HUES6 (cell line): ENCODE data around the gene RGS1.

Experiments used
- H3K27ac ChIP-seq: 2 replicates; pipeline ENCODE4 v1.7.0; 2013; ENCODE audit warnings: low read depth, mild to moderate bottlenecking, low read length, inconsistent platforms
- H3K27me3 ChIP-seq: 2 replicates; pipeline ENCODE4 v1.6.1; 2013; ENCODE audit warnings: low read length; ENCODE audit not compliant: control insufficient read depth, insufficient read depth
- H3K36me3 ChIP-seq: 2 replicates; pipeline ENCODE4 v1.6.1; 2013; ENCODE audit warnings: low read length; ENCODE audit not compliant: control insufficient read depth, insufficient read depth
- H3K4me1 ChIP-seq: 2 replicates; pipeline ENCODE4 v1.6.1; 2013; ENCODE audit warnings: low read length; ENCODE audit not compliant: control insufficient read depth, insufficient read depth
- H3K4me3 ChIP-seq: 2 replicates; pipeline ENCODE4 v1.5.1; 2013; ENCODE audit warnings: low read depth, low read length
- H3K9ac ChIP-seq: one replicate; pipeline ENCODE4 v1.6.1; 2013; ENCODE audit warnings: mild to moderate bottlenecking, low read length
- H3K9me3 ChIP-seq: 2 replicates; pipeline ENCODE4 v1.6.1; 2013; ENCODE audit warnings: low read depth, low read length; ENCODE audit not compliant: control insufficient read depth, insufficient read depth

RGS1 gene

DNA sequence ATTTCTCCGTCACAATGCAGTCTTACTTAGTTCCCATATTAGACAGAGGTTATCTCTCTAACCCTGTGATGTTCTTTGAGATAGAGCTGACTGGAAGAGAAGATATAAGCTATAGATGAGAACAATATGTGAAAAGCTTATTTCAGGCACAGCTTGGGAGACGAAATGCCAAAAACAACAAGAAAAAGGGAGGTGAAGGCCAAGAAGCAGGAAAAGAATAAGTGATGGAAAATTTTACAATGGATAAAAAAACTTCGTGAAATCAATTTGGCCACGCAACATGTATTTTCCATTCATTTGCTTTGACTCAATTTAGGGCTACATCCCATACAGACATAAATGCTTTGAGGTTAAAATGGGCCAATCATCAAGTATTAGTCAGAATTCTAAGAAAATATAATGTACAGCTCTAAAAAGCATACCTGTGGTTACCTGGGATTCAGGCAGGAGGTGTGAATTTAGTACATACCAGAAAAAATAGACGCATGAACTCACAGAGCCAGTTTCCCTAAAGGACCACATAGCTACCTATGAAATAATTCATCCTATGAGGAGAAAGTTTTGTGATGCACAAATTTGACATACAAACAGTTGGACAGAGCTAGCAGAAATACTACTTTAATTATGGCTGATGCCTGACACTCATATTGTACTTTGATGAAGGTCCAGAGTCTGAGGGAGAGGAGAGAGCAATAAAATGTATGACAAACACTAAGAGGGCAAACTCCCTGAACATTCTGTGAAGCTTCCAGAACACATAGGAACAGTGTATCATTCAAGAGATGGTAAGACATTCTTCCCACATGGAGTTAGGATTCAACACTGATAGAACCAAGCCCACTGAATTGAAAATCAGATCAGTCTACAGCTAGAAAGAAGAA, 12.1 kb downstream of the RGS1 start:
- Histone ChIP-seq H3K9ac (no peak overlapping the region), H3K36me3 (no peaks in the 10 kb centered on the region), H3K9me3 (no peaks in the 10 kb centered on the region), H3K27me3 (no peaks in the 10 kb centered on the region), H3K4me3 (no peak overlapping the region), H3K27ac (no peak overlapping the region), H3K4me1 (no peaks in the 10 kb centered on the region)

DNA sequence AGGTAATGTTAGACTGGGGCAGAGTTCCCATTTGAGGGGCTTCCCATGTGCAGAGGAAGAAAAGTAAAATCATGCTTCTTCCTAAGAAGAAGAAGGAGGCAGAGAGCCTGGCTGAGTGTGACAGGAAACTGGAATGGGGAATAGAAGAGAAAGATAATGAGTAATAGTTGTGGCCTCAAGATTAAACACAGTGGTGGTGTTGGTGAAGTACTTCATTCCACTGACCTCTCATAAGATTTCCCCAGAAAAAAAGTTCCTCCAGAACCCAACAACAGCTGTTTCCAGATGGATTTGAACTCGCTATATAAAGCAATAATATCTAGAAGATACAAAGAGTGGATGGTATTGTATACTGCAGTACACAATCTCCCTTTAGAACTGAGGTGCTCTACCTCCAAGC, 13.0 kb downstream of the RGS1 start:
- H3K36me3 ChIP-seq, result no peaks in the 10 kb centered on the region
- H3K4me1 ChIP-seq, result no peaks in the 10 kb centered on the region
- no peak overlapping the region for H3K27ac ChIP-seq
- no peak overlapping the region for H3K9ac ChIP-seq
- no peaks in the 10 kb centered on the region for H3K9me3 ChIP-seq
- no peak overlapping the region for H3K4me3 ChIP-seq
- no peaks in the 10 kb centered on the region for H3K27me3 ChIP-seq

DNA sequence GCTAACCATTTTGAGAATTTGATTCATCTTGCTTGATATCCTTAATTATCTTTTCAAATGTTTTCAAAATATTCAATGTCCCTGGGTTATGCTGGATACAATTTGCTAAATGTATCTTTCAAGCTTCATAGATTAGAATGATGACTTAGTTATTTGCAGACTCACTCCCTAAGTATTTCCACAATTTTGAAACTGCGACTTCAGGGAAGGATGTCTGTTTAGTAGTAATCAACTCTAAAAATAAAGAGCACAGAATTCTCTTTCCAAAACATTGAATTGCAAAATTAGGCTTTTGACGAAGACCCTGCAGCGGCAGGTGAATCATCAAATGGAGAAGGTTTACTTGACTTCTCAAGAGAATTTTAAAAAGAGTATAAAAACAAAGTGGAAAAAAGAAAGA, 14.2 kb downstream of the RGS1 start:
- Histone ChIP-seq H3K36me3 (no peaks in the 10 kb centered on the region), H3K27ac (no peak overlapping the region), H3K4me3 (no peak overlapping the region), H3K27me3 (no peaks in the 10 kb centered on the region), H3K9ac (no peak overlapping the region), H3K9me3 (no peaks in the 10 kb centered on the region), H3K4me1 (no peaks in the 10 kb centered on the region)

DNA sequence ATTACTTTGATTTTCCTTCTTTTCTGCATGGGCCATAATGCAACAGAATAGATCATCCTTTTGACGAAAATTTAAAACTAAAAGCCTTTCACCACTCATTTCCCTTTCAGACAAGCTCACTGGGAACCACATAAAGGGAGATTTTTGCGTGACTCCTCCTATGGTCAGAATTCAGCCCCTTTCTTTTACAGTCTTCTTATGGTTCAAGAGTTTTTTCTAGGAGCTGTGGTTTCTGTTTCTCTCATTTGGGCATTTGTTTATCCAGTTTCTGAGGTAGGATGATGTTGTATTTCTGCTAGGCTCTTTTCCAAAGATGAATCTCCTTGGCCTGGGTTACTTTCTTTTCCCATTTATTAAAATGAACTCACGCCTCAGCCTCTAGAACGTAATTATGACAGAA, 16.9 kb downstream of the RGS1 start:
- no peak overlapping the region for H3K4me3 ChIP-seq
- no peaks in the 10 kb centered on the region for H3K9me3 ChIP-seq
- no peak overlapping the region for H3K9ac ChIP-seq
- H3K27ac ChIP-seq, result no peak overlapping the region
- no peaks in the 10 kb centered on the region for H3K4me1 ChIP-seq
- no peaks in the 10 kb centered on the region for H3K36me3 ChIP-seq
- H3K27me3 ChIP-seq, result no peaks in the 10 kb centered on the region

DNA sequence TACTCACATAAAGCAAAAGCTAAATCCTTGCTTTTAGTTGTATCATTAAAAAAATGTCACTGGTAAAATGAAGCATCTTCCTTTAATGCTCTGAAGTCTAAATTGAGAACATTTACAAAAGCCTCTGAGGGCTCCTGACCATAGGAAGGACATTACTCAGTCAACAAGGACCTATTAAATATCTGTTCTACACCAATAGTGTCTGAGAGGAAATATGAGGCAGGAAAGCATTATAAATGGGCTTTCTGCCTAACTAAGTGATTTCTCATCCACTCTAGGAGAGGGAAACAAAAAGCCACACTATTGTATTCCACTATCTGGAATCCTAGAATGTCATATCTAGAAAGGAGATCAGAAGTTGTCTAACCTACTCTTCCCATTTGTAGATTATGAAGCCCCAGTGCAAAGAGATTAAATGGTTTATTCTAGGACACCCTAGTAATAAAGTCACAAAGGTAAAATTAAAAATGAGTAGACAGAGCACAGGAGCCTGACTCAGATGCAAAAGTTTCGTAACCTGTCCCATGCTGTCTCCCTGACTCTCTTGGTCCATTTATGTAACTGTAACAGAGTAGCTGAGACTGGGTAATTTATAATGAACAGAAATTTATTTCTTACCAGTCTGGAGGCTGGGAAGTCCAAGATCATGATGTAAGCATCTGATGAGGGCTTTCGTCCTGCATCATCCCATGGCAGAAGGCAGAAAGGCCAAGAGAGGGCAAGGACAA, 17.6 kb downstream of the RGS1 start:
- Histone ChIP-seq H3K4me1 (no peaks in the 10 kb centered on the region), H3K27me3 (no peaks in the 10 kb centered on the region), H3K27ac (no peak overlapping the region), H3K4me3 (no peak overlapping the region), H3K9me3 (no peaks in the 10 kb centered on the region), H3K9ac (no peak overlapping the region), H3K36me3 (no peaks in the 10 kb centered on the region)

DNA sequence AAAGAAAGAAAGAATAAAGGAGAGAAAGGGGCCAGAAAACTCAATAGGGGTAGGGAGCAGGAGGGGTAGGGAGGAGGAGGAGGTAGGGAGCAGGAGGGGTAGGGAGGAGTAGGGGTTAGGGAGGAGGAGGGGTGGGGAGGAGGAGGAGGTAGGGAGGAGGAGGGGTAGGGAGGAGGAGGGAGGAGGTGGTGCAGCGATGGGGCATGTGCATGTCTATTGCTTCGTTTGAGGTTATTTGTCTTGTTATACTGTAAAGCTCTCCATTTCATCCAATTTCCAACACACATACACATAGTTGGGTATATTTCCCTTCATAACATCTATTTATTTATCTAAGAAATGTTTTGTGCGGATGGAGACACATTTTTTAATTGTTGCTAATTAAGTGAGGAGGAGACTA, 19.7 kb downstream of the RGS1 start:
- H3K4me3 ChIP-seq, result no peak overlapping the region
- H3K9ac ChIP-seq, result no peak overlapping the region
- no peaks in the 10 kb centered on the region for H3K27me3 ChIP-seq
- no peak overlapping the region for H3K27ac ChIP-seq
- no peaks in the 10 kb centered on the region for H3K9me3 ChIP-seq
- no peaks in the 10 kb centered on the region for H3K4me1 ChIP-seq
- H3K36me3 ChIP-seq, result no peaks in the 10 kb centered on the region

DNA sequence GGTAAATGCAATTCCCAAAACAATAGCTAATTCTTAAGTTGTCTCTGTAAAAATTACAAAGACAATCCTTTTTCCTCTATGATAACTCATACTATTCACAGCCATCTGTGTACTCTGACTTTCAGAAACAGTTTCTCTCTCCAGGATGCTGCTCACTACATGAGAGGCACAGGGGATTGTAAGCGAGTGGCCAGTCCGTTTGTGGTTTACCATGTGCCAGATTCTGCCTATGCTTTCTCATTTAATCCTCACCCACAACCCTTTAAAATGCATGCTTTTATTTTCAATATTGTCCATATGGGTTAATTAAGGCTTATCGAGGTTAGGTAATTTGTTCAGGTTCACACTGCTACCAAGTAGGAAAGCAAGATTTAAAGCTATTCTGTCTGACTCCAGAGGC, 23.0 kb downstream of the RGS1 start:
- no peaks in the 10 kb centered on the region for H3K27me3 ChIP-seq
- H3K9ac ChIP-seq, result no peak overlapping the region
- H3K9me3 ChIP-seq, result no peaks in the 10 kb centered on the region
- H3K4me3 ChIP-seq, result no peak overlapping the region
- no peaks in the 10 kb centered on the region for H3K4me1 ChIP-seq
- H3K36me3 ChIP-seq, result no peaks in the 10 kb centered on the region
- no peak overlapping the region for H3K27ac ChIP-seq

DNA sequence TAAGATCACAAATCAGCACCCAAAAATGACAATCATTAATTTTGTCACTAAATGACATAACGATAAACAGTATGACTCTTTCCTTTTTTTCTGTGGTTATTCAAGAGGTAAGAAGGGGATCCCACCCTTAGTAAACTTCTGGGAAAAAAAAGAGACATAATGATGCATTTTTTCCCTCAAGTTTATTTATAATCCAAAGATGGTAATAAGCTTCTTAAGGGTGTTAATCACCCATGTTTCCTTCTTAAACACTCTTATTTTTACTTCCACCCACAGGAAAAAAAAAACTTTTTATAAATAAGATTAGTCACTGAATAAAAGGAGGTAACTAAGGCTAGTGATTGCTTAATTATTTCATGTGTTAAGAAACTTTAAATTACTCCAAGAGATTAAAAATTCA, 24.7 kb downstream of the RGS1 start:
- Histone ChIP-seq H3K4me3 (no peak overlapping the region), H3K36me3 (no peaks in the 10 kb centered on the region), H3K27me3 (no peaks in the 10 kb centered on the region), H3K4me1 (no peaks in the 10 kb centered on the region), H3K9ac (no peak overlapping the region), H3K9me3 (no peaks in the 10 kb centered on the region), H3K27ac (no peak overlapping the region)

DNA sequence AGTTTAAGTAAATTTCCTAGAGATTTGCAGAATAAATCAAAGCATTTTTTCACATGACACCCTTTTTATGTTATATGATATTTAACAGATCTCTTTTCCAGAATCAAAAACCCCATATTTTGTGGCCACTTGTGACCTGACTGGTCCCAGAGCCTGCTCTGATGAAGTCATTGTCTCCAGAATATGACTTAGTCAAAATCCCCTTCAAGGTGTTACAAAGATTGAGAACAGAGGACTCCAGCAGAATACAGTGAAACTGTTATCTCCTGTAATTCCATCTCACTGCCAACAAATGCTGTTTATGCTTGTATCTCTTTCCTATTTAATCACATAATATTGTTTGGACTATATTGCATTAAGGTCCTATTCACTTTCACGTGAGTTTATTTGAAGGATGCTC, 25.6 kb downstream of the RGS1 start:
- Histone ChIP-seq H3K27ac (no peak overlapping the region), H3K9me3 (no peaks in the 10 kb centered on the region), H3K4me1 (no peaks in the 10 kb centered on the region), H3K4me3 (no peak overlapping the region), H3K9ac (no peak overlapping the region), H3K36me3 (no peaks in the 10 kb centered on the region), H3K27me3 (no peaks in the 10 kb centered on the region)

DNA sequence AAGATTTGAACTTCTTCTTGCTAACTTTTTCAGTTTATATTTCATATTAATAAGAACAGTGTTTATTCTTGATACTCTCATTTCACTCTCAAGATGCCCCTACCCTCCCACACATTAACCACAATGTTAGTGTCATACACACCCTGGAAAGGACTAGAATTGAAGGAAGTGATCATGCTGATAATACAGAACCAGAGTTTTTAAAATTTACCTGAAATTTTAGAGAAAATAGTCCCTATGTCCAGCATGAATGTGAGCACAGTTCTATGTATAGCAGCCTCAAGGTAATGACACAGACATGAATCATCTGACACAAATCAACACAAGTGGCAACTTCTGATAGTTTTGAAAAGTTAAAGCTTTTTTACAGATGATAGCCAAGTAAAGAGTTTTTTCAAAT, 26.0 kb downstream of the RGS1 start:
- H3K4me3 ChIP-seq, result no peak overlapping the region
- H3K27ac ChIP-seq, result no peak overlapping the region
- no peaks in the 10 kb centered on the region for H3K27me3 ChIP-seq
- H3K4me1 ChIP-seq, result no peaks in the 10 kb centered on the region
- no peaks in the 10 kb centered on the region for H3K36me3 ChIP-seq
- H3K9ac ChIP-seq, result no peak overlapping the region
- no peaks in the 10 kb centered on the region for H3K9me3 ChIP-seq

DNA sequence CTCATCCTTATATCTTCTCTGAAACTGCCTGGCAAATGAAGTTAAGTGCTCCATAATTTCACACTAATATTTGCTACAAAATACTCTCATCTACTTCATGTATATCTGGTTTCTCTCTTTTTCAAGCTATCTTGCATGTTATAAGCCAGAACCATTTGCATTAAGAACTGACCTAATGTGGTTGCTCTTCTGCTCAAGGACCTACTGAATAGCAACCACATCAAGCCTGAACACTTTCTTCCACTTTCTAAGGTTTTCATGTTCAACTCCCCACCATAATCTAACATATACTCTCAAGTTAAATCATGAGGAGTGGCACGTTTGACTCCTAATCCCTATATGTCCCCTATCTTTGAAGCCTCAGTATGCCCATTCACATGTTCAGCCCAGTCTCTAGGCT, 27.2 kb downstream of the RGS1 start:
- H3K4me3 ChIP-seq, result no peak overlapping the region
- no peaks in the 10 kb centered on the region for H3K4me1 ChIP-seq
- no peaks in the 10 kb centered on the region for H3K9me3 ChIP-seq
- no peak overlapping the region for H3K27ac ChIP-seq
- no peaks in the 10 kb centered on the region for H3K27me3 ChIP-seq
- H3K36me3 ChIP-seq, result no peaks in the 10 kb centered on the region
- H3K9ac ChIP-seq, result no peak overlapping the region
